GM20431 (cell line): ENCODE results near the gene SYT5.
"Not testable (repeated sequence)": the region's sequence is repeated elsewhere in the genome, so short reads cannot be mapped to it uniquely, and the experiment has no call there.

ENCODE experiments used
- in situ Hi-C: fragments of 300-500 bp; cut with MseI, MboI; formaldehyde crosslinking; loops from one replicate; pipeline ENCODE4 v1.15.0; 2020; ENCODE audit warnings: low sequenced_read_pairs; ENCODE audit not compliant: unreplicated experiment

The SYT5 gene

DNA sequence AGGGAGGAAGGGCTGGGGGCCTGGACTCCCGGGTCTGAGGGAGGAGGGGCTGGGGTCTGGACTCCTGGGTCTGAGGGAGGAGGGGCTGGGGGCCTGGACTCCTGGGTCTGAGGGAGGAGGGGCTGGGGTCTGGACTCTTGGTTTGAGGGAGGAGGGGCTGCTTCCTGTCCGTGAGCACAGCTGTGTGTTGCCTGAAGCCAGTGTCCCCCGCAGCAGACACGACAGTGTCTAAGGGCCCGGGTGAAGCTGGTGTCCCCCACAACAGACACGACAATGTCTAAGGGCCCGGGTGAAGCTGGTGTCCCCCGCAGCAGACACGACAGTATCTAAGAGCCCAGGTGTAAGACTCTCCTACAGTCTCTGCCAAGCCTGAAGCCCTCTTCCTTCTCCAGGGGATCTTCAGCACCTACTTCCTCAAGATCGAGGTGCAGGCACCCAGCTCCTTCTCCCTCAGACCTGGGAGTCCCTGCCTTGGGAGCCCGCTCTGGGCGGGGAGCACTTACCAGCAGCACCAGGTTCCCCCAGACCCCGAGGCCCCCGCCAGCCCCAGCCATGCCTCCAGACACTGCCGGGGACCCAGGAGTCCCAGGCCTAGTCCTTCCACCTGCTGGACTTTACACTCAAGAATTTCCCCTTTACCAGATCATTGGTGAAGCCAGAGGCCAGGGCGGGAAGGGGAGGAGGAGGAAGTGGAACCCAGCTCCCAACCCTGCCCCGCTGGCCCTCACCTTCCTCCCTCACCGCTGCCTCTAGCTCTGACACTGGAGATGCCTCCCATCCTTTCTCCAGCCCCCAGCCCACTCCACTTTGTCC, 29.0 kb upstream of the SYT5 start, which contains the start of gene PTPRH:
Gene PTPRH (minus strand): TSS at position 622 of the 813 bp plus-strand sequence. CDS start 68 bp downstream, at position 554.
- in situ Hi-C loops: no loop called here

DNA sequence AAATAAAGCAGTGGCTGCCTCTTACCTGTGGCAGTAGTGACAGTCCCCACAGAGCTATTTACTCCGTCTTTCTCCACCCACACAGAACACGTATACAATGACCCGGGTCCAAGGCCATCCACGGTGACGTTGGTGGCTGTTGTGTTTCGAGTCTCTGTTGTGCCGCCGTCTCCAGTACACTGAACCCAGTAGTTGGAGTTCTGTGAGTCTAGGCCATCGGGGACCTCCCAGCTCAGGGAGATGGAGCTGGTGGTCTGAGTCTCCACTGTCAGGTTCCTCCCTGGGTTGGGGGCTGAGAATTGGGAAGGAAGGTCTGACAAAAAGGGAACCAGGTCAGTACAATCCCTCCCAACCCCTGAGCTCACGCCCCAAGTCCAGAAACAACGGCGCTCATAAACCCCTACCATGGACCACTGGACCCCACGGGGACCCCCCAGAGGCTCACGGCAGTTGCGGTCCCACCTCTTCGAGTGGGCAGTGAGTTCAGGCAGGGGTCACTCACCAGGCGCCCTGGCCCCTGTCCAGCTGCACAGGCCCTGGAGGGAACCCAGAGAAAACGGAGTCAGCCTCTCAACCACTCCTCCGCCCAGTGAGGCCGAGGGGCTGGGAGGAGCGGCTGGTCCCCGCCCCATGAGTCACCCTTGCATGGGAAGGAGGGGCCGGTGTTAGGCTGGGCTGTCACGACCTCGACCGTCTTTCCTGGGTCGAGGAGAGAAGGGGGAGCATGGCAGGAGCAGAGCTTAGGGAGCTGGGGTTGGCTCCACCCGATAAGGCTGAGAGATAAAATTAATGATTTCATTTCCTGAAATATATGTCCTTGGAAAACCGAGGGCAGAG, 26.8 kb upstream of the SYT5 start:
- in situ Hi-C loops: no loop called here

DNA sequence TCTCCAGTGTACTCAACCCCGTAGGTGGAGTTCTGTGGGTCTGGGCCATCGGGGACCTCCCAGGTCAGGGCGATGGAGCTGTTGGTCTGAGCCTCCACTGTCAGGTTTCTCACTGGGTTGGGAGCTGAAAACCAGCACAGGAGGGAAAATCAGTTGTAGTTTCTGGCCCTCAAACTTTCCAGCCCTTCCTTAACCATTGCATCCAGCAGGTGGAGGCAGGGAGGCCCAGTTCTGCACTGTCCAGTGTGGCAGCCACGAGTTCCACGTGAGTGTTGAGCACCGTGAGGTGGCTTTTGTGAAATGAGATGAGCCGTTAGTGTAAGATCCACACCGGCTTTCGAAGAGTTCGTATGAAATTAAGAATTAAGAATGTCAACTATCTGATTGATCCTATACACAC, 22.1 kb upstream of the SYT5 start:
- in situ Hi-C loops: not testable (repeated sequence)

DNA sequence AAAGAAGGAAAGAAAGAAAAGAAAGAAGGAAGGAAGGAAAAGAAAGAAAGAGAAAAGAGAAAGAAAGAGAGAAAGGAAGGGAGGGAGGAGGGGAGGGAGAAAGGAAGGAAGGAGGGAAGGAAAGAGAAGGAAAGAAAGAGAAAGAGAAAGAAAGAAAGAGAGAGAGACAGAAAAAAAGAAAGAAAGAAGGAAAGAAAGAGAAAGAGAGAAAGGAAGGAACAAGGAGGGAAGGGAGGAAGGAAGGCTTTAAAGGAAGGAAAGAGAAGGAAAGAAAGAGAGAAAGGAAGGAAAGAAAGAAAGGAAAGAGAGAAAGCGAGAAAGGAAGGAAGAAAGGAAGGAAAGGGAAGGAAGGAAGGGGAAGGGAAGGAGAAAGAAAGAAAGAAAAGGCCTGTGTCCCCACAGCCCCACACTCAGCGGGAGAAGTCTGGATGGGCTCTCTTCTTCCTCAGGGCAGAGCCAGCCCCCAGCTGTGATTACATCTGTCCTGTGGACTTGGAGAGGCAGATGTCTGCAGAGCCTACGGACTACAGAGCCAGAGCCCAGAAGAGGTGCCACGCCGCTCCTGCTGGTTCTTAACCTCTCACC, 19.6 kb upstream of the SYT5 start:
- in situ Hi-C loops: no loop called here

DNA sequence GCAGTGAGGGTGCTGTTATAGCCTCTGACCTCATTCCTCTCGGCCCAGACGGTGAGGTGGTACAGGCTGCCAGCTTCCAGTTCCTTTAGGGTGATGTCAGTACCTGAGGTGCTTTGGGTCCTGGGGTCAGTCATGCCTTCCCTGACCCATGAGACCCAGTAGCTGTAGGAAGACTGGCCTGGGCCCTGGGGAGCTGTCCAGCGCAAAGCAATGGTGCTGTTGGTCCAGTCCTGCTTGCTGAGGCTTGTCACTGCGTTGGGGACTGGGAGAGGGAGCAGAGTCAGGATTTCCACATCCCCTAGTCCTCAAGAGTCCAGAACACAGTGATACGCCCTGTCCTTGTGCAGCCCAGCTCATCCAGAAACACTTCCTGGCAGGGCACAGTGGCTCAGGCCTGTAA, 18.6 kb upstream of the SYT5 start:
- in situ Hi-C loops: no loop called here

DNA sequence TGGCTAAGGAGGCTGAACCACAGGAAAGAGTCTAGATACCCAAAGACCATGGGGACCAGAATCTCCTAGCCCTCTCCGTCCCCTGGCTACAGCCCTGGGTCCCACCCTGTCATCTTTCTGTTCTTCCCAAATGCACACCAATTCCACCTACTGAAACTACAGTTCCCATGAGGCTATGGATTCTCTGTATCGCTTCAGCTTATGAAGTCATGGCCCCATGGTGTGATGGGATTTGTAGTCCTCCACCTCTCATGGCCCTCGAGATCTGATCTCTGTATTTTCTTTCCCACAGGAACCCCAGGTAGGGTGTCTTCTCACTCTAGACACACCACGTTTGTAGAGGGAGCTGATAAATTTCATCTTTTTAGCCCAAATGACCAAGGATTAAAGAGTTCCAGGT, 17.4 kb upstream of the SYT5 start:
- in situ Hi-C loops: no loop called here

DNA sequence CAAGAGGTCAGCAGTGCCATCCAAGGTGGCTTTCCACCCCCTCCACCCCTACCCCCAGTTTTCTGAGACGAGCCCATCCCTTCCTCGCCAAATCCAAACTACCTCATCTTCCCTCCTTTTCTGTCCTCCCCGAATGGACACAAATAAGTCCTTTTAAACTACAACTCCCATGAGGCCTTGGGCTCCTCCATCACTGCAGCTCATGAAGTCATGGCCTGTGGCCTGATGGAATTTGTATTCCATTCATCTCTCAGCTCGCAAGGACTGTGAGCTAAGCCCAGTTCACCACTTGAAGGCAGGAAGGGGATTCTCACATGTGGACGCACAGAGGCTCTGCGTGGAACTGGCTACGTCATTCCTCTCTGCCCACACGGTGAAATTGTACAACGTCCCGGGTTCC, 16.7 kb upstream of the SYT5 start:
- in situ Hi-C loops: no loop called here

DNA sequence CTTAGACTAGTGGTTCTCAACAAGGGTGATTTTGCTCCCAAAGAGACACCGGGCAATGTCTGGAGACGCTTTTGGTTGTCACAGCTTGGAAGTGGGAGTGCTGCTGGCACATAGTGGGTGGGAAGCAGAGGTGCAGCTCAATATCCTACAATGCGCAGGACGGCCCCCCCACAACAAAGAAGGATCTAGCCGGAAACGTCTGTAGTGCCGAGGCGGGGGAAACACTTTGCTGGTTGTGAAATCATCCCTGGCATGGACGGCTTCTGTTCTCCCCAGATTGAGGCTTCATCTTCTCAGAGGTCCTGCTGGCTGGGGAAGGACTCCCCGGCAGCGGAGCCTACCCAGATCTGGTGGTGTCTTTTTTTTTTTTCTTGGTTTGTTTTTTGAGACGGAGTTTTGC, 13.4 kb upstream of the SYT5 start:
- in situ Hi-C loops: no loop called here

DNA sequence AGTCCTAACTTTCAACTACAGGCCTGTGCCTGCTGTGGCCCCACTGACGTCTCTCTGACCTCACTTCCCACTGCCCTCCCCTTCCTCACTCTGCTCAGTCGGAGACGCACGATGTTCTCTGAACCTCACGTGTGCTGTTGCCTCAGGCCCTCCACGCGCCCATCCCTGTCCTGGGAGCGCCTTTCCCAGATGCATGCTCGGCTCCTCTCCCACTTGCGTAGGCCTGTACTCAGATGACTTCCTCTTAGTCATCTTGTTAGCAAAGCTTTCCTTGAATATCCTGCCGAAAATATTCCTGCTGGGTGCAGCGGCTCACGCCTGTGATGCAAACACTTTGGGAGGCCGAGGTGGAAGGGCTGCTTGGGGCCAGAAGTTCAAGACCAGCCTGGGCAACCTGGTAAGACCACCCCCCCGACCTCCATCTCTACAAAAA, 9.3 kb upstream of the SYT5 start:
- in situ Hi-C loops: no loop called here

DNA sequence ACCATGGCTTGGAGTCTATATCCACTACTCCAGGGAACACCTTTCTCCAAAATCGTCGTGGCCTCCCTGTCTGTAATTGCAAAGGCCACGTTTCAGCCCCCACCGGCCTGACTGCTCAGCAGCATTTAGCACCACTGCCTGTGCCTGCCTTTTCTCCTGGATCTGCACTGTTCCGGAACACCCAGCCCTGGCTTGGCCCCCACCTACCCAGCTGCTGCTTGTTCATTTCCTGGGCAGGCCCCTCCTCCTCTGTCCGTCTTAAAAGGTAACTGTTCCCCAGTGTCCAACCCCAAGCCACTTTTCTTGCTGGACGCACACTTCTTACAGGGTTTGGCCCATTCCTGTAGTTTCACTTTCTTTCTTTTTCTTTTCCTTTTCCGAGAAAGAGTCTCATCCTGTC, 8.5 kb upstream of the SYT5 start:
- in situ Hi-C loops: no loop called here

DNA sequence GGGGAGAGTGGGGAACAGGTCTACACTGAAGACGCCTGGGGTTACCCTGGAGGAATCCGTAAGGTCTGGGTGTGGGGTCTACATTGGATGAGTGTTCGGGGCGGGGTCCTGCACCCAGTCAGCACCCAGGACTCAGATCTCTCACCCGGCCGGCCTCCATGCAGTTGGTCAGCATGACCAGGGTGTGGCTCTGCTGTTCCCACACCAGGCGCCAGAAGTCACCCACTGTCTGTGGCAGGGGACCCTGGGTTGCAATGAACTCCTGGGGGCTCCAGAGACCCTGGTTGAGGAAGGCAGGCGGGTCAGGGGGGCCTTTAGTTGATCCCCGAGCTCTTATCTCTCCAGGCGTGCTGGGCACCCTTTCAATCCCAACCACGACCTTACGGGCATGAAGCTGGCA, 6.0 kb upstream of the SYT5 start:
- in situ Hi-C loops: no loop called here

DNA sequence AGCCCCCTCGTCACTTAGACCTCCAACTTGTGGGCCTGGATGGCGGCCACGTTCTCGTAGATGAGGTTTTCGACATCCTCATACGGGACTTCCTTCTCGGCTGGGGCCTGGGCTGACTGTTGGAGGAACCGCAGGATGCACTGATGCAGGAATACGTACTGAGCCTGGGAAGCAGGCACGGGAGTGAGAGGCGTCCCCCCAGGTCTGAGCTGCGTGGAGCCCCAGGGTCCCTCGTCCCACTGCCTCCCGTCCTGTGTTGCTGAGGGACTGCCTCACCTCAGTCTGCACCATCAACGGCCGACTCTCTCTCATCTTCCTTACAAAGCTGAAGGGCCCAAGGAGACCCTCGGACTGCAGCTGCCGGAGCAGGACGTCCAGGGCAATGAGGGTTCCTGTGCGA, 1.7 kb upstream of the SYT5 start:
- in situ Hi-C loops: no loop called here

DNA sequence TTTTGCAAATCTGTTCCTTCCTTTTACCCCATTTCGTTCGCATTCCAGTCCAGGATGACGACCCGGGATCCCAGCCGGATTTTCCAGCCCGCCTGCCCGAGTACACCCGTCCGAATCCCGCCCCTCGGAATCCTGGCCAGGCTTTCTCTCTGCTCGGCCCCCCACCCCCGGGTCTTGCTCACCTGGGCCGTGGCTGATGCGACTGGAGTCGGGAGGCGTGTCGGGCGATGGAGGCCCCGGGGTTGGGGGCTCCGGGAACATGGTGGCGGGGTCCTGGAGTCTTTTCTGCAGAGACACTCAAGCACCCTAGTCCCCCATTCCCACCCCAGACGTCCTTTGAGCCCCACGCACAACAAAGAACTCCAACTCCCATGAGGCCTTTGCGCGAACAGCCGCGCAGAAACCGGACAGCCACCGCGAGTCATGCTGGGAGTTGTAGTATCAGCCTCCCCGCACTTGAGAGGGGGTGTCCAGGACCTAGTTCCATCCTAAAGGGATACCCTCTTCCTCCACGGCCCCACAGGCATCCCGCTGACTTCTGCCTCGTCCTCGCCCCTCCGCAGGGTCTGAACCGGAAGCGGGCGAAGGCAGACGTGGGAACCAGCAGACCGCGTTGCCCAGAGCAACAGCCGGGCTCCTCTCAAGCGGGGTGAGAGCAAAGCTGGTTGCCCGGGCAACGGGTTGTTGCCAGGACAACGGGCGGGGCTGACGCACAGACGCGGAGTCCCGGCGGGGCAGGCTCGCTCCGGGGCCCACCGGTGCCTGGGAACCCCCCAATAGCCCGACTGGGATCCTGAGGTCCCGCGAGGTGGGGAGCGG, 1.1 kb downstream of the SYT5 start:
- in situ Hi-C loops: no loop called here

DNA sequence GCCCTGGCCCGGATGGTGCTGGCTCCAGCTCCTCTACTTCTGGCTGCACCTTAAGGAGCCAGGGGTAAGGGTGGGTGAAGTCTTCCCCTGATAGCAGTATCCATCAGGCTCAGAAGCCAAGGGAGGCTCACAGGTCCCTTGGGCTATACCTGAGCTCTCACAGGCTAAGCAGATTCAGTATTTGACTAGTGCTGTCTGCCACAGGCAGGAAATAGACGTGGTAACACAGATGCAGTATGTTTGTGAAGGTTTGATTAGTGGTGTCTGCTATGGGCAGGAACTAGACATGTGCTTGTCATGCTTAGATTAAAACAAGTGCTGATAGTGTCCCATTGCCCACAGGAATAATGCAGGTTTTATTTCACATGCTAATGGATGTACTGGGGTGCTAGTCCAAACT, 4.0 kb downstream of the SYT5 start:
- in situ Hi-C loops: no loop called here

DNA sequence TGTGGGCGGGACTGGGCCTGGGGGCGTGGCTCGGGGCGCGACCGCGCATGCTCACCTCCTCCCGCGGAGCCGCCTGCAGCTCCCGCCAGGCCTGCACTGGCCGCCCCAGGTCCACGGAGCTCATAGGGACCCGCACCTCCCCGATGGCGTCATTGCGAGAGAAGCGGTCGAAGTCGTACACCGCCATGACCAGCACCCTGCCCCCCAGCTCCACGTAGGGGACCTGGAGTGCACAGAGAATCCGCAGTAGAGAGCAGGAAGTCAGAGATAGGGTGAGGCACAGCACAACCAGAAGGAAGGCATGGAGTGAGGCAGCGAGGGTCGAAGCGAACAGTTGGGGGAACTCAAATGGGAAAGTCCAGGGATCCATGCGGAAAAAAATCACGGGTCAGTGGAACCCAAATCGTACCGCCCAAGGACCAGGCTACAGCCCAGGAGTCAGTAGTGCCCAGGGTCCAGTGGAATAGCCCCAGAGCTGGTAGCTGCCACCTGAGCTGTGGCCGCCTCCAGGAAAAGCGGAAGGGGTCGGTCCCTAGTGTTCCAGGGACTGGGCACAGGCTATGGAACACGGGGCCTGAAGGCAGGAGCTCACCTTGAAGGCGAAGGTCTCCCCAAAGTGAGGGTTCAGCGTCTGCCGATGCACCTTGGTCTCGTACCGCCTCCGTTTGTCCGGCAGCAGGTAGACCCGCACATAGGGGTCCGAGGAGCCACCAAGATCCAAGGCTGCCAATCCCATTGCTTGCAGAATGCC, 4.8 kb downstream of the SYT5 start:
- in situ Hi-C loops: no loop called here

DNA sequence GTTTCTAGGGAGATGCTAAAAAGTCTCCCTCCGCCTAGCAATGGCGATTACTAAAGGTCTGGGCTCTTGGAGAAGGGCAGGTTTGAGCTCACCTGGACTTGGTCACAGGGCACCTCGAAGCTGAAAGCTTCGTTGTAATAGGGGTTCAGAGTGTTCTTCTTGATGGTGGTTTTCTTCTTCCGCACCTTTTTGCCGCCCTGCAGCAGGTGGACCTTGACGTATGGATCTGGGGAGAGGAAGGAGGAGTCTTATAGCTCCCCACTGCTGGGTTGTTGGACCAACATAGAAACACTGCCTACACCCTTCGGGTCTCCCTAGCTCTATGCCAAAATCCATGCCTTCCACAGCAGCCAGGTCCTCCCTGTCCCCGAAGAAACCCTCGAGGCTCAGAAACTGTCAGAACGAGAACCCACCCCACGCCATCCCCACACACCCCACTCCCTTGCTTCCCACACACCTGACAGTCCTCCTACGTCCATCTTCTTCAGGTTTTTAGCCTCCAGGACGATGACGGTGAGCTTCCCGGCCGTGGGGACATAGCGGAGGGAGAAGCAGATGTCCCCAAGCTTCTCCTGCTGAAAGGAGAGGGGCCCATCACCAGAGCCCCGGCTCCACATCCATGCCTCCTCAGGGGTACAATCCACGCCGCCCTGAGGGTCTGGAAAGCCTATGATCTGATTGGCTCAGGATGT, 5.5 kb downstream of the SYT5 start:
- in situ Hi-C loops: no loop called here

DNA sequence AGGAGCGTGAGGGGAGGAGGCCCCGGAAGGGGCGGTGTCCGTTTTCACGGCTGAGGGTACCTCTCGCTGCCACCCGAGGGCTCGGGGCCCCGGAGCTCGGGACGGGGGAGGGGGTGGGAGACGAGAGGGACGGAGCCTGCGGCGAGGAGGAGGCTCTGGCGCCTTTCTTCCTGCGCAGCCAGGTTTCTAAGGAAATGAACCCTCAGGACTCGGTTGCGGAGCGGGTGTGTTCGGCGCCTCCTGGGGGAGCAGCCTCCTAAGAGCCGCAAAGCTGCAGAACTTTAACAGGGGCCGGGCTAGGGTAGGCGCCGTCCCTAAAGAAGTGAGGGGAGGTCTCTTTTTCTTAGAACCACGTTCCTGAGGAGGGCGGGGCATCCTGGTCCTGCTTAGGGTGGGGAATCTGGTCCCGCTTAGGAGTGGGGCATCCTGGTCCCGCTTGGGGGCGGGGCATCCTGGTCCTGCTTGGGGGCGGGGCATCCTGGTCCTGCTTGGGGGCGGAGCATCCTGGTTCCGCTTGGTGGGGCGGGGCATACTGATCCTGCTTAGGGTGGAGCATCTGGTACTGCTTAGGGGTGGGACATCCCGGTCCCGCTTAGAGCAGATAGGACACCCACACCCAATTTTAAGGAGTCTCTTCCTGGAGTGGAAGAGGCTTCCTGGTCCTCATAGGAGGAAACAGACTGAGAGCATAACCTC, 6.2 kb downstream of the SYT5 start:
- in situ Hi-C loops: no loop called here

DNA sequence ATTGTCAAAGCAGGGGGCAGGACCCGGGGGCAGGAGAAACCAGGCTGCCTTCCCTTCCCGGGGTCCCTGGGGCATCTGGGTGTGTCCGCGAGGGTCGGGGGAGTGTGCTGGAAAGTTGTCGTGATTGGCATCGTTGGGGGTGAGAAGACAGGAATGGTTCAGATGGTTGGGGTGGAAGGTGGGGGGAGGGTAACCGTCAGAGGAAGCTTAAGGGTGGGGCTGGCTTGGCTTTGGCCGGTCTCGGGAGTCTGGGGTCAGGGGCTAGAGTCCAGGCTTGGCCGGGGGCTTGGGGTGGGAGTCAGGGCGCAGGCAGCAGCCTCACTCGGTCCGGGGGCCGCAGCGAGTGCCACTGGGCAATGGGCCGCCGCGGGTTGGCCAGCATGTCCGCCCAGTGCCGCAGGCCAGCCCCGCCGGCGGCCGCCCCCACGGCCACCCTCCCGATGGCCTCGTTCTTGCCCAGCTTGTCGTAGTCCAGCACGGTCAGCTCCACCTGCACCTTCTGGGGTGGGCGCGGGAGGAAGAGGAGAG, 6.8 kb downstream of the SYT5 start:
- in situ Hi-C loops: no loop called here
